Activated naive CD4-positive, alpha-beta T cell treated with anti-CD3 and anti-CD28 coated beads, Interleukin-2, amount 50 U/mL, for 72 hours (primary cell): ENCODE data around the gene TFPI2. TPM values are rescaled to one million over a fixed set of nuclear protein-coding genes. Genes with fewer than 3 reads are reported as not detected.
A peak's percentile ranks its signal among the peaks of the same experiment; 100 is the strongest.

Experiments used
- ATAC-seq, 2 donors: fragments of 150-1000 bp; cut with Tn5 transposase; 2 replicates each; pipeline ENCODE4 v1.10.0; 2021; ENCODE audit warnings: mild to moderate bottlenecking in 2 of 2, moderate library complexity in 2 of 2
- DNase-seq, 2 donors: peaks; one replicate each; pipeline ENCODE4 v3.0.0; 2021 to 2022; ENCODE audit warnings: low spot score in 2 of 2
- H3K27ac Mint-ChIP-seq, 2 donors: one replicate each; pipeline ENCODE4 v1.8.0; 2022; ENCODE audit warnings: mild to moderate bottlenecking in 2 of 2, mixed read lengths in 2 of 2
- H3K36me3 Mint-ChIP-seq, 2 donors: one replicate each; pipeline ENCODE4 v1.8.0; 2022; ENCODE audit warnings: mixed read lengths in 2 of 2
- H3K9me3 Mint-ChIP-seq, 2 donors: one replicate each; pipeline ENCODE4 v1.8.0; 2022; ENCODE audit warnings: mixed read lengths in 2 of 2
- total RNA-seq, 2 donors: library from RNA; stranded (reverse); gene quantifications; one replicate each; pipeline ENCODE4 v1.2.3, GENCODE V29; 2022

The TFPI2 gene
- total RNA-seq, 2 donors from 2014 or later: 0.37 to 0.82 TPM

- peaks cover 4 to 5% of the 10 kb centered on the region in 2 donors for H3K9me3 Mint-ChIP-seq
Measured at GRCh38 chr7:93883078-93883916, 7.3 kb downstream of the TFPI2 start.

DNA sequence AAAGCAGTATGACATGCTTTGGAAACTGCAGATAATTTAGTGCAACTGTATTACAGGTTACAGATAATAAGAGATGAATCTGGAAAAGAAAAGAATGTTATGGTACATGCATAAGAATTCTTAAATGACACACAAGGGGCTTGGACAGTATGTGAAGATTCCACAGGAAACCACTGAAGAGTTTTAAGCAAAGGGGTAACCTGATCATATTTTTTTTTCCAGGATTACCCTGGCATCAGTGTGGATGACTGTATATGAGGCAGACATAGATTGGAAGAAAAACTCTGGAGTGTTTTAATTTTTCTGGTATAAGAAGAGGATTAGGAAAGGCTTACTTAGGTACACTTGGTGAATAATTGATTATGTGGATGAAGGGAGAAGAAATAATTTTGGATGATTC lies 8.1 kb downstream of the TFPI2 start:
- ATAC-seq (no peak), DNase-seq (no peak)
- Mint-ChIP-seq H3K27ac (no peak overlapping the region), H3K36me3 (no peaks in the 10 kb centered on the region), H3K9me3 (peaks cover 4 to 5% of the 10 kb centered on the region in 2 donors)

More at GRCh38 chr7:93883078-93883916, 7.3 kb downstream of the TFPI2 start:
- ATAC-seq: no peak
- no peaks in the 10 kb centered on the region for H3K36me3 Mint-ChIP-seq
- H3K27ac Mint-ChIP-seq: no peak overlapping the region
- DNase-seq: no peak

DNA sequence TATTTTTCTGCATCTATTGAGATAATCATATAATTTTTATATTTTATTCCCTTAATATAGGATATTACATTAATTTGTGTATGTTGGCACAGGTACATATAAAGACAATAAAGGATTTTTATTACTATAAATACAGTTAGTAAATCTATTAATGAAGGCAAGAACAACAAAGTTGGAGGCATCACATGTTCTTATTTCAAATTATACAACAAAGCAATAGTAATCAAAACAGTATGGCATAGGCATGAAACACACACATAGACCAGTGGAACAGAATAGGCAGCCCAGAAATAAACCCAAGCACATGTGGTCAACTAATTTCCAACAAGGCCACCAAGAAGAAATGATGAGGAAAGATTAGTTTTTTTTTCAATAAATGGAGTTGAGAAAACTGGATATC lies 11.2 kb downstream of the TFPI2 start:
- Mint-ChIP-seq H3K27ac (no peak overlapping the region), H3K9me3 (peaks cover 4 to 5% of the 10 kb centered on the region in 2 donors), H3K36me3 (no peaks in the 10 kb centered on the region)
- ATAC-seq (no peak), DNase-seq (no peak)

- Mint-ChIP-seq H3K27ac (no peak overlapping the region), H3K36me3 (no peaks in the 10 kb centered on the region), H3K9me3 (peaks cover 4 to 9% of the 10 kb centered on the region in 2 donors)
- ATAC-seq (no peak), DNase-seq (no peak)
Measured at GRCh38 chr7:93877742-93878141, 12.8 kb downstream of the TFPI2 start.

GRCh38 chr7:93873998-93874574 lies 16.5 kb downstream of the TFPI2 start:
- ATAC-seq (no peak), DNase-seq (no peak)
- H3K27ac Mint-ChIP-seq: no peak overlapping the region
- peaks cover 0 to 4% of the 10 kb centered on the region in 2 donors for H3K9me3 Mint-ChIP-seq
- no peaks in the 10 kb centered on the region for H3K36me3 Mint-ChIP-seq

DNA sequence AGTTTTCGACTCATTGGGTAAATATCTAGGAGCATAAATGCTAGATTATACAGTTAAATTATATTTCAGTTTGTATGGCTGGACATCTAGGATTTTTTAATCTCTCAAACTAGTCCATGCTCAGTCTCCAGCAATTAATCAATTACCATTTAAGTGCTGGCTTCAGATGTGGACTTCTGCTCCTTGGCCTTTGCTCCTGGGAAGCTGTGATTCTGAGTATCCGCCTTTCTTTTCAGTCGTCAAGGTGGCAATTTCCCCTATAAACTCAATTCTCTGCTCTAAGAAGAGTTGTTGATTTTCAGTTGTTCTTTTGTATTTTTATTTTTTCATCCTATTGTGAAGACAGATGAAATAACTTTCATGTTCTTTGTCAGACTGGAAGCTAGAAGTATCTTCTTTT lies 23.7 kb downstream of the TFPI2 start:
- no peak for ATAC-seq
- Mint-ChIP-seq H3K27ac (no peak overlapping the region), H3K9me3 (no peaks in the 10 kb centered on the region), H3K36me3 (no peaks in the 10 kb centered on the region)
- DNase-seq: no peak

- H3K36me3 Mint-ChIP-seq: no peaks in the 10 kb centered on the region
- H3K27ac Mint-ChIP-seq: no peak overlapping the region
- no peaks in the 10 kb centered on the region for H3K9me3 Mint-ChIP-seq
- no peak for DNase-seq
- no peak for ATAC-seq
Measured at GRCh38 chr7:93862651-93863050, 27.9 kb downstream of the TFPI2 start.

GRCh38 chr7:93861325-93861949 lies 29.1 kb downstream of the TFPI2 start:
- Mint-ChIP-seq H3K27ac (no peak overlapping the region), H3K36me3 (no peaks in the 10 kb centered on the region), H3K9me3 (no peaks in the 10 kb centered on the region)
- DNase-seq (no peak), ATAC-seq (no peak)

DNA sequence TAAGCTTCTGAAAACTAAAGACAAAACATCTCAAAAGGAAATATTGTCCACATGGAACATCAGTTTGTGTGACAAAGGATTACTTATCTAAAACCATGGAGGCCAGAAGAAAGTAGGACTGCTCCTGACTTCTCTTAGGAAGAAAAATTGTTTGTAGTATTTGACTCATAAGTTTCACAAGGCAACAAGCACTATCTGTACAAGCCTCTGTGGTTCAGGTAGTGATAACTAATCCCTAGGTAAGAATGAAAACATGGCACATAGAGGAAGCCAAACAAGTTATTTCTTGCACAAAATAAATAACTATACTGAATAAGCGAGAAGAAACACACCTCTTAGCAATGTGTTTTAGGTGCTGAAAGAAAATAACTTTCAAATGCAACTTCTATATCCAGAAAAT lies 30.3 kb downstream of the TFPI2 start:
- Mint-ChIP-seq H3K27ac (no peak overlapping the region), H3K36me3 (no peaks in the 10 kb centered on the region), H3K9me3 (no peaks in the 10 kb centered on the region)
- DNase-seq (no peak), ATAC-seq (no peak)

DNA sequence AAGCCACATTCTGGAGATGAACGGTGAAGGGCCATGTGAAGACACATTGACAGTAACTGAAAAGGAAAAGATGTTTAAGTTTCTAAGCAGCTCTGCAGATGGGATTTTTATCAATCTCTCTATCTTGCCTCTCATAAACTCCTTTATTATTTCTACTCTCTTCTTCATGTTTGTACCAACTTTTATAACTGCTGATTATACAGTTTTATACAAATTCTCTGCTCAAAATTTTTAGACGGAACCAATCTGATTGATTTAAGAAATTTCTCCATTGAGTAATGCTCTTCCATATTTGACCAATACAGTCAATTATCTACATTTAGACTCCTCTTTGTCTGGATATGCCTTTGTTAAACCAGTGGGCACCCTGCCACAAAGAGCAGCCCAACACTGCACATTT lies 31.7 kb downstream of the TFPI2 start:
- Mint-ChIP-seq H3K36me3 (no peaks in the 10 kb centered on the region), H3K9me3 (no peaks in the 10 kb centered on the region), H3K27ac (no peak overlapping the region)
- DNase-seq (no peak), ATAC-seq (no peak)

DNA sequence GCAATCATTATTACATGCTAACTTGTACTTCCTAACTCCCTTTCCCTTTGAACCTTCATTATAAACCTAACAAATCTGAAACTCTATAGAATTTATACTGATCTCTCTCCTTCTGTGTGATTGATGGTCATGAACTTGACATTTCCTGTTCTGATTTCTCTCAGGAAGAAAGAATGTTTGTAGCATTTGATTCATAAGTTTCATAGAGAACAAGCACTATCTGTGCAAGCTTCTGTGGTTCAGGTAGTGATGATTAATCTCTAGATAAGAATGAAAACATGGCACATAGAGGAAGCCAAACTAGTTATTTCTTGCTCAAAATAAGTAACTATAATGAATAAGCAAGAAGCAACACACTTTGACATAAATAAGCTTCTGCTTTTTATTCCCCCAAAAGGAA lies 34.2 kb downstream of the TFPI2 start:
- Mint-ChIP-seq H3K36me3 (no peaks in the 10 kb centered on the region), H3K9me3 (no peaks in the 10 kb centered on the region), H3K27ac (no peak overlapping the region)
- DNase-seq (no peak), ATAC-seq (peak in 1 of 2 donors; percentile 92)

- no peak overlapping the region for H3K27ac Mint-ChIP-seq
- ATAC-seq (no peak), DNase-seq (no peak)
- no peaks in the 10 kb centered on the region for H3K36me3 Mint-ChIP-seq
- H3K9me3 Mint-ChIP-seq: no peaks in the 10 kb centered on the region
Measured at GRCh38 chr7:93855797-93856196, 34.8 kb downstream of the TFPI2 start.

DNA sequence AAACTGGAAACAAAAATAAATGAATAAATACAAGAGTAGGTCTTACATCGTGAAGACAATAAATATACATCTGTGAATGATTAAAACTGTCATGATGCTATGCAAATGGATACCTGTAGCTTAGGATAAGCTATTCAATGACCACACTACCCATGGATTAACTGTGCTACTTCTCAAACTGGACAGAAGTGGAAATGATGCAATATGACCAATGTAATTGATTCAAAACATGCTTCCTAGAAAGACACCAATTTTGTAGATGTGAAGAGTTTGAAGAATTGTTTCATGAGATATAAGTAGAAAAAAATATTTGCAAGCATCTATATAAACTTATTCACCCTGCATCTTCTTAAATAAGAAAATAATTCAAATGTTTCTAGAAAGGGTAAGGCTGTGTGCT lies 36.1 kb downstream of the TFPI2 start:
- no peak for DNase-seq
- H3K36me3 Mint-ChIP-seq: no peaks in the 10 kb centered on the region
- ATAC-seq: no peak
- no peak overlapping the region for H3K27ac Mint-ChIP-seq
- no peaks in the 10 kb centered on the region for H3K9me3 Mint-ChIP-seq

- DNase-seq: no peak
- ATAC-seq: no peak
- no peaks in the 10 kb centered on the region for H3K36me3 Mint-ChIP-seq
- H3K9me3 Mint-ChIP-seq: peaks cover 0 to 3% of the 10 kb centered on the region in 2 donors
- H3K27ac Mint-ChIP-seq: no peak overlapping the region
Measured at GRCh38 chr7:93851536-93851935, 39.0 kb downstream of the TFPI2 start.

DNA sequence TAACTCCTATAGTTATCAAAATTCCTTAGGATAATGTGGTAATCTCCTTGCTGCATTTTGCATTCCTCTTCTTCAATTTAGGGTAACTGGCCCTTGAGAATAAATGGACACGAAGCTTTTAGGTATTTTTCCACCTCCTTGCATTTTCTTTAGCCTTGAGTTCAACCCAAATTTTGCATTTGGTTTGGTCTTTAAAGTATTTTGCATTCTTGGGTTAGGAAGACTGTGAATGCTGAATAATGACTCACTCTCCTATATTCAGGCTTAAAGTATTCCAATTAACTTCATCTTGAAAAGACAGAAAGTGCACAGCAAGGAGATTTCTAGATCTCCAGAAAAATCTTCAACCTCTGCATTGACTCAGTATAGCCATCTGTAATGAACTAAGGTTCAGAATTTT lies 47.3 kb downstream of the TFPI2 start:
- DNase-seq: no peak

DNA sequence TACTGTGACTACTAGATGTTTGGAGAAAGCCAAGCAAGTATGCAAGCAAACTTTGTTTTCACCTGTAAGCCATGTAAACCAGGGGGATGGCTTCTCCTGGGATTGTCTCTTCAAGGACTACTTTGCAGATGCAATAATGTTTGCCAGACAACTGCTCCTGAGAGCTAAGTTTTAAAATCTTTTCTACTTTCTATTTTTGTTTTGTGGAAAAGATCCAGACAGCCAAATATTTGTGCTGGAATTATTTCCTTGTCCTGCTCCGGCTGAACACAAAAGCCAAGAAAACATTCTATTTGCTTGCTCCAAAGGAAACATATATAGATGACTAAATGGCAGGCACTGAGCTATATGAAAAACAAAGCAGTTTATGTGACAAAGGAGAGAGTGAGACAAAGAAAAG lies 51.6 kb downstream of the TFPI2 start:
- no peaks in the 10 kb centered on the region for H3K36me3 Mint-ChIP-seq
- no peak for DNase-seq

More for the DNA sequence above, 47.3 kb downstream of the TFPI2 start:
- no peak for ATAC-seq
- Mint-ChIP-seq H3K9me3 (no peaks in the 10 kb centered on the region), H3K36me3 (no peaks in the 10 kb centered on the region), H3K27ac (no peak overlapping the region)

GRCh38 chr7:93837245-93837644 lies 53.3 kb downstream of the TFPI2 start:
- Mint-ChIP-seq H3K9me3 (no peaks in the 10 kb centered on the region), H3K36me3 (no peaks in the 10 kb centered on the region), H3K27ac (no peak overlapping the region)
- DNase-seq: no peak
- no peak for ATAC-seq

More for the DNA sequence above, 51.6 kb downstream of the TFPI2 start:
- Mint-ChIP-seq H3K27ac (no peak overlapping the region), H3K9me3 (no peaks in the 10 kb centered on the region)
- ATAC-seq: no peak
